Mesenchymal stem cell (in vitro differentiated cells and primary cell): ENCODE measurements around the gene TMEM165. TPM values are rescaled to one million over a fixed set of nuclear protein-coding genes. Genes with fewer than 3 reads are reported as not detected.

Source experiments
- DNase-seq: peaks from one replicate; pipeline ENCODE4 v3.0.0-alpha.2; 2013
- H2AFZ ChIP-seq: one replicate; pipeline ENCODE4 v1.6.1; 2013; ENCODE audit warnings: low read depth, mild to moderate bottlenecking, control low read depth, inconsistent platforms, low read length, moderate library complexity
- H2AK5ac ChIP-seq: 2 replicates; pipeline ENCODE4 v1.6.1; 2013; ENCODE audit warnings: low read length, moderate library complexity, mild to moderate bottlenecking, inconsistent platforms; ENCODE audit not compliant: severe bottlenecking
- H2BK120ac ChIP-seq: one replicate; pipeline ENCODE4 v1.6.1; 2013; ENCODE audit warnings: low read depth, mild to moderate bottlenecking, inconsistent platforms, low read length, moderate library complexity
- H2BK12ac ChIP-seq, 2 experiments: one replicate each; pipeline ENCODE4 v1.6.1; 2013; ENCODE audit warnings: inconsistent platforms in 2 of 2, low read length in 2 of 2, mild to moderate bottlenecking in 2 of 2, moderate library complexity in 2 of 2, control low read depth in 1 of 2
- H2BK15ac ChIP-seq: one replicate; pipeline ENCODE4 v1.6.1; 2013; ENCODE audit warnings: mild to moderate bottlenecking, low read depth, inconsistent platforms; ENCODE audit not compliant: poor library complexity, severe bottlenecking
- H2BK5ac ChIP-seq: 2 replicates; pipeline ENCODE4 v1.6.1; 2013; ENCODE audit warnings: low read depth, mild to moderate bottlenecking, low read length, control low read depth, inconsistent platforms; ENCODE audit not compliant: poor library complexity, severe bottlenecking
- H3K14ac ChIP-seq, 2 experiments: one replicate each; pipeline ENCODE4 v1.6.1; 2013; ENCODE audit warnings: inconsistent platforms in 2 of 2, low read length in 2 of 2, control low read depth in 1 of 2, mild to moderate bottlenecking in 1 of 2, moderate library complexity in 1 of 2
- H3K18ac ChIP-seq, 2 experiments: one replicate each; pipeline ENCODE4 v1.6.1; 2013; ENCODE audit warnings: inconsistent platforms in 2 of 2, low read length in 2 of 2, control low read depth in 1 of 2, low read depth in 1 of 2, mild to moderate bottlenecking in 1 of 2
- H3K23ac ChIP-seq, 2 experiments: one replicate each; pipeline ENCODE4 v1.6.1; 2013; ENCODE audit warnings: inconsistent platforms in 2 of 2, low read length in 2 of 2, mild to moderate bottlenecking in 2 of 2, moderate library complexity in 2 of 2, control low read depth in 1 of 2
- H3K27ac ChIP-seq: 2 replicates; pipeline ENCODE4 v1.5.1; 2013; ENCODE audit warnings: mild to moderate bottlenecking, moderate library complexity, low read length, control low read depth, inconsistent platforms; ENCODE audit not compliant: poor library complexity, severe bottlenecking
- H3K27me3 ChIP-seq, 2 experiments: 2 replicates each; pipeline versions ENCODE4 v1.6.1 to v1.7.0; 2013; ENCODE audit warnings: low read length in 2 of 2, mild to moderate bottlenecking in 2 of 2, moderate library complexity in 2 of 2, control low read depth in 1 of 2, inconsistent platforms in 1 of 2; ENCODE audit not compliant: control insufficient read depth in 1 of 2, insufficient read depth in 1 of 2
- H3K36me3 ChIP-seq, 2 experiments: 2 replicates each; pipeline versions ENCODE4 v1.6.1 to v1.7.0; 2013; ENCODE audit warnings: low read length in 2 of 2, control low read depth in 1 of 2, inconsistent platforms in 1 of 2, low read depth in 1 of 2, mild to moderate bottlenecking in 1 of 2; ENCODE audit not compliant: insufficient read depth in 2 of 2, control insufficient read depth in 1 of 2
- H3K4ac ChIP-seq, 2 experiments: one replicate each; pipeline ENCODE4 v1.6.1; 2013; ENCODE audit warnings: inconsistent platforms in 2 of 2, low read length in 2 of 2, mild to moderate bottlenecking in 2 of 2, moderate library complexity in 2 of 2, control low read depth in 1 of 2, low read depth in 1 of 2
- H3K4me1 ChIP-seq: 2 replicates; pipeline ENCODE4 v1.6.1; 2013; ENCODE audit warnings: low read depth, low read length, control low read depth; ENCODE audit not compliant: control insufficient read depth, insufficient read depth
- H3K4me2 ChIP-seq: 2 replicates; pipeline ENCODE4 v1.6.1; 2013; ENCODE audit warnings: low read length, mild to moderate bottlenecking, inconsistent platforms; ENCODE audit not compliant: poor library complexity, severe bottlenecking
- H3K4me3 ChIP-seq, 2 experiments: 2 replicates each; pipeline versions ENCODE4 v1.5.1 to v1.7.0; 2013; ENCODE audit warnings: low read length in 2 of 2, mild to moderate bottlenecking in 2 of 2, control low read depth in 1 of 2, low read depth in 1 of 2; ENCODE audit not compliant: insufficient read depth in 1 of 2
- H3K79me1 ChIP-seq: replicated peaks from 2 replicates; pipeline ENCODE4 v1.6.1; 2013; ENCODE audit warnings: mild to moderate bottlenecking, control low read depth, low read length, inconsistent platforms; ENCODE audit not compliant: poor library complexity, severe bottlenecking
- H3K9ac ChIP-seq: 2 replicates; pipeline ENCODE4 v1.7.0; 2013; ENCODE audit warnings: mild to moderate bottlenecking, low read length, moderate library complexity
- H3K9me3 ChIP-seq: 2 replicates; pipeline ENCODE4 v1.7.0; 2013; ENCODE audit warnings: mild to moderate bottlenecking, low read length; ENCODE audit not compliant: control insufficient read depth
- H4K8ac ChIP-seq: one replicate; pipeline ENCODE4 v1.6.1; 2013; ENCODE audit warnings: inconsistent platforms, mild to moderate bottlenecking, low read length, moderate library complexity
- H4K91ac ChIP-seq: one replicate; pipeline ENCODE4 v1.6.1; 2013; ENCODE audit warnings: mild to moderate bottlenecking, low read length, inconsistent platforms
- WGBS: methylation state at CpG from one replicate; pipeline ENCODE4 v1.1.7; 2013; ENCODE audit warnings: mixed read lengths; 5-methylcytosine and 5-hydroxymethylcytosine counted together
- polyA plus RNA-seq, 2 experiments: library from polyadenylated mRNA; stranded (reverse); fragments of 200-250 nt; gene quantifications; one replicate each; pipeline ENCODE4 v1.2.3, GENCODE V29; 2013

Gene TMEM165
- 98.0 TPM for polyA plus RNA-seq (2013, experiment 1 of 2)
- polyA plus RNA-seq (2013, experiment 2 of 2), result 99.5 TPM

- Histone ChIP-seq H3K14ac (peak within 1 kb of the TSS; percentile 57 to 98), H3K18ac (peak within 1 kb of the TSS; percentile 98 to 100), H4K8ac (peak within 1 kb of the TSS; percentile 96), H3K27ac (peak within 1 kb of the TSS; percentile 92), H3K4me3 (peak within 1 kb of the TSS; percentile 80 to 99), H3K4me1 (peaks cover 2% of the 10 kb centered on the region), H3K9me3 (no peaks in the 10 kb centered on the region), H3K27me3 (no peaks in the 10 kb centered on the region), H2BK15ac (peak within 1 kb of the TSS; percentile 67), H4K91ac (peak within 1 kb of the TSS; percentile 97), H2AFZ (peak within 1 kb of the TSS; percentile 86), H3K9ac (peak within 1 kb of the TSS; percentile 96), H3K79me1 (peaks cover 1% of the 10 kb centered on the region), H3K23ac (peak within 1 kb of the TSS; percentile 60 to 96), H3K36me3 (peaks cover 0 to 13% of the 10 kb centered on the region in 2 experiments), H2BK120ac (peak within 1 kb of the TSS; percentile 73), H2BK12ac (peak within 1 kb of the TSS in 1 of 2 experiments; percentile 16), H2AK5ac (no peak within 1 kb of the TSS), H3K4ac (peak within 1 kb of the TSS; percentile 99), H3K4me2 (peak within 1 kb of the TSS; percentile 90), H2BK5ac (peak within 1 kb of the TSS; percentile 97)
- under 1% methylated on average over 76 of the region's 95 CpGs for WGBS
- DNase-seq, result peak; percentile 89
Observed at GRCh38 chr4:55395529-55396307, at the start of gene TMEM165. Gene TMEM165, plus strand, starts transcription at chr4:55395957. Its CDS starts 233 bp downstream, at chr4:55396190.

- peak within 1 kb of the TSS; percentile 71 for H2BK120ac ChIP-seq
- H3K27ac ChIP-seq, result peak within 1 kb of the TSS; percentile 34
- DNase-seq, result peak; percentile 82
- H3K4me1 ChIP-seq, result peaks cover 8% of the 10 kb centered on the region
- no peaks in the 10 kb centered on the region for H3K27me3 ChIP-seq
- H3K4ac ChIP-seq, result peak within 1 kb of the TSS; percentile 53 to 86
- no peaks in the 10 kb centered on the region for H3K36me3 ChIP-seq
- peaks cover 5% of the 10 kb centered on the region for H3K79me1 ChIP-seq
- H2BK12ac ChIP-seq, result peak within 1 kb of the TSS; percentile 28 to 33
- peak within 1 kb of the TSS; percentile 95 for H3K4me2 ChIP-seq
- peak within 1 kb of the TSS; percentile 87 for H2BK15ac ChIP-seq
- H2BK5ac ChIP-seq, result no peak within 1 kb of the TSS
- H3K14ac ChIP-seq, result peak within 1 kb of the TSS in 1 of 2 experiments; percentile 84
- H3K9me3 ChIP-seq, result no peaks in the 10 kb centered on the region
- H4K8ac ChIP-seq, result peak within 1 kb of the TSS; percentile 87
- peak within 1 kb of the TSS; percentile 78 to 92 for H3K18ac ChIP-seq
- H4K91ac ChIP-seq, result peak within 1 kb of the TSS; percentile 94
- no peak within 1 kb of the TSS for H2AK5ac ChIP-seq
- under 1% methylated on average over 81 of the region's 95 CpGs for WGBS
- H2AFZ ChIP-seq, result peak within 1 kb of the TSS; percentile 90
- H3K4me3 ChIP-seq, result peak within 1 kb of the TSS; percentile 70 to 86
- peak within 1 kb of the TSS; percentile 92 for H3K9ac ChIP-seq
- peak within 1 kb of the TSS in 1 of 2 experiments; percentile 69 for H3K23ac ChIP-seq
Observed at GRCh38 chr4:55345980-55346850, 49.5 kb upstream of the TMEM165 start, which contains the start of gene SRD5A3. Gene SRD5A3, plus strand, starts transcription at chr4:55346242. Its CDS starts 95 bp downstream, at chr4:55346337.

- H4K91ac ChIP-seq, result peak overlapping the region; percentile 18
- H3K9ac ChIP-seq, result peak overlapping the region; percentile 92
- WGBS, result 26% methylated on average over 11 of the region's 16 CpGs
- H3K27me3 ChIP-seq, result no peaks in the 10 kb centered on the region
- no peaks in the 10 kb centered on the region for H3K9me3 ChIP-seq
- H3K4me3 ChIP-seq, result peak overlapping the region; percentile 70 to 86
- H4K8ac ChIP-seq, result peak overlapping the region; percentile 81
- H2AK5ac ChIP-seq, result no peak overlapping the region
- no peak overlapping the region for H2BK5ac ChIP-seq
- no peak for DNase-seq
- peak overlapping the region; percentile 94 for H3K4me2 ChIP-seq
- no peaks in the 10 kb centered on the region for H3K36me3 ChIP-seq
- H3K79me1 ChIP-seq, result peaks cover 5% of the 10 kb centered on the region
- peak overlapping the region in 1 of 2 experiments; percentile 69 for H3K23ac ChIP-seq
- H3K18ac ChIP-seq, result peak overlapping the region in 1 of 2 experiments; percentile 92
- H3K4ac ChIP-seq, result peak overlapping the region; percentile 53 to 86
- H3K14ac ChIP-seq, result peak overlapping the region in 1 of 2 experiments; percentile 81
- no peak overlapping the region for H2BK120ac ChIP-seq
- no peak overlapping the region for H2BK15ac ChIP-seq
- H2BK12ac ChIP-seq, result peak overlapping the region in 1 of 2 experiments; percentile 18
- H2AFZ ChIP-seq, result peak overlapping the region; percentile 89
- H3K27ac ChIP-seq, result peak overlapping the region; percentile 34
- peaks cover 8% of the 10 kb centered on the region for H3K4me1 ChIP-seq
Observed at GRCh38 chr4:55346851-55347255, 48.9 kb upstream of the TMEM165 start.
